GM12872 (cell line): ENCODE data around the gene WRAP73.

ENCODE experiments used
- TF ChIP-seq, protein P1 (sequence below): IDR thresholded peaks from 3 replicates; pipeline ENCODE4 v1.5.1; 2011; ENCODE audit warnings: low read depth, mild to moderate bottlenecking, low read length, moderate library complexity; ENCODE audit not compliant: insufficient read depth

Gene WRAP73

DNA sequence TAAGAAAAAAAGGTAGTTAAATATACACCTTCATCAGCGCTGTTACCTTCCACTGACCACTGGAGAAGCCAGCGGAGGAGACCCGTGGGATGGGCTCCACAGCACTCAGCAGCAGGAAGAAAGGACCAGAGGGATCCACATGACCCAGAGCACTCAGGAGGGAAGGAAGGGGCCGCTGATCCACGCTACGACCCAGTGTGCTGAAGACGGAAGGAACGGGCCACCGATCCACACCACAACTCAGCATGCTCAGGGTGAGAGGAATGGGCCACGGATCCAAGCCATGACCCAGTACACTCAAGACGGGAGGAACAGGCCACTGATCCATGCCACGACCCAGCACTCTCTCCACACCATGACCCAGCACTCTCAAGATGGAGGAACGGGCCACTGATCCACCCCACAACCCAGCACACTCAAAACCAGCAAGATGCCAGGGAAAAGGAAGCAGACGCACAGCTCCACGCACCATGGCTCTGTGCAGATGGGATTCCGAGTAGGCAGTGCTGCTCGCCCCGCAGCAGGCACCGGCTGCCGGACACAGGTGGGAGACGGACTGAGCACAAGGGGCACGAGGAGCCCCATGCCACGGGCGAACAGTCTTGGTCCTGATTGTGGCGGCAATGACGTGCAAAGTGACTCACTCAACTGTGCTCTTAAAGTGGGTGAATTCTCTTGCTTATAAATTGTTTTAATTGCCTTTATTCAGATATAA is 8.7 kb downstream of the WRAP73 start:
- TF ChIP-seq, protein P1, sequence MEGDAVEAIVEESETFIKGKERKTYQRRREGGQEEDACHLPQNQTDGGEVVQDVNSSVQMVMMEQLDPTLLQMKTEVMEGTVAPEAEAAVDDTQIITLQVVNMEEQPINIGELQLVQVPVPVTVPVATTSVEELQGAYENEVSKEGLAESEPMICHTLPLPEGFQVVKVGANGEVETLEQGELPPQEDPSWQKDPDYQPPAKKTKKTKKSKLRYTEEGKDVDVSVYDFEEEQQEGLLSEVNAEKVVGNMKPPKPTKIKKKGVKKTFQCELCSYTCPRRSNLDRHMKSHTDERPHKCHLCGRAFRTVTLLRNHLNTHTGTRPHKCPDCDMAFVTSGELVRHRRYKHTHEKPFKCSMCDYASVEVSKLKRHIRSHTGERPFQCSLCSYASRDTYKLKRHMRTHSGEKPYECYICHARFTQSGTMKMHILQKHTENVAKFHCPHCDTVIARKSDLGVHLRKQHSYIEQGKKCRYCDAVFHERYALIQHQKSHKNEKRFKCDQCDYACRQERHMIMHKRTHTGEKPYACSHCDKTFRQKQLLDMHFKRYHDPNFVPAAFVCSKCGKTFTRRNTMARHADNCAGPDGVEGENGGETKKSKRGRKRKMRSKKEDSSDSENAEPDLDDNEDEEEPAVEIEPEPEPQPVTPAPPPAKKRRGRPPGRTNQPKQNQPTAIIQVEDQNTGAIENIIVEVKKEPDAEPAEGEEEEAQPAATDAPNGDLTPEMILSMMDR = no peak

DNA sequence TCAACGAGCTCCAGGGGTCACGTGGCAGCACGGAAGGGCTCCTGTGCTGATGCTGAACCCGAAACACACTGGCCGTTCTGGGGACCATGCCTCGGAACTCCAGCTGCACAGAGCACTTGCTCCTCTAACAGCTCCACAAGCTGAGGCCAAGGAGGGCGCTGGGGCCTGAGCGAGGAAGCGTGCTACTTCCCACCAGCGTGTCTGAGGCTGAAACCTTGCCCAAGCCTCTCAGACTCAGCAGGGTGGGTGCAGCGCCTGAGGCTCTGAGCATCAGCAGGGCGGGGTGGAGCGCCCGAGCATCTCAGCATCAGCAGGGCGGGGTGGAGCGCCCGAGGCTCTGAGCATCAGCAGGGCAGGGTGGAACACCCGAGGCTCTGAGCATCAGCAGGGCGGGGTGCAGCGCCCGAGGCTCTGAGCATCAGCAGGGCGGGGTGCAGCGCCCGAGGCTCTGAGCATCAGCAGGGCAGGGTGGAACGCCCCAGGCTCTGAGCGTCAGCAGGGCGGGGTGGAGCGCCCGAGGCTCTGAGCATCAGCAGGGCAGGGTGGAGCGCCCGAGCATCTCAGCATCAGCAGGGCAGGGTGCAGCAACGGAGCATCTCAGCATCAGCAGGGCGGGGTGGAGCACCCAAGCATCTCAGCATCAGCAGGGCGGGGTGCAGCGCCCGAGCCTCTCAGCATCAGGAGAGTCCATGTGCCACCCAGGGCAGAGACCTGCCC is 9.6 kb downstream of the WRAP73 start:
- TF ChIP-seq, protein P1 = no peak

DNA sequence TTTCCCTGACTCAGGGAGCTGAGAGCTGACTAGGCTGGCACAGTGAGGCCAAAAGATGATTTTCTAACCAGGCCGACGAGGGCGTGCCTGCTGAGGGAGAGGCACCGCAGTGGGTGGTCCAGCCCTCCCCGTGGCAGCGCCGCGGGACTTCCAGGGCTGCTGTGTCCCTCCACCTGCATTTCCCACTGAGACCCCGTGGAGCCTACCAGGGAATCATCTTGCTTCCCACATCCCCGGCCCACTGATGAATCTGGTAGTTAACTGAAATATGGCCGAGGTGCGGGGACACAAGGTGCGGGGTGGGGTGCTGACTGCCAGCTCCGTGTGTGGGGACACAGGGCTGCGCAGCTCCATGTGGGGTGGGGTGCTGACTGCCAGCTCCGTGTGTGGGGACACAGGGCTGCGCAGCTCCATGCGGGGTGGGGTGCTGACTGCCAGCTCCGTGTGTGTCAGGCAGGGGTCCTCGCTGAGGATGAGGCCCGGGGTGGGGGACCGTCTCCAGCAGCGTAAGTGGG is 10.4 kb downstream of the WRAP73 start:
- TF ChIP-seq, protein P1 = no peak

DNA sequence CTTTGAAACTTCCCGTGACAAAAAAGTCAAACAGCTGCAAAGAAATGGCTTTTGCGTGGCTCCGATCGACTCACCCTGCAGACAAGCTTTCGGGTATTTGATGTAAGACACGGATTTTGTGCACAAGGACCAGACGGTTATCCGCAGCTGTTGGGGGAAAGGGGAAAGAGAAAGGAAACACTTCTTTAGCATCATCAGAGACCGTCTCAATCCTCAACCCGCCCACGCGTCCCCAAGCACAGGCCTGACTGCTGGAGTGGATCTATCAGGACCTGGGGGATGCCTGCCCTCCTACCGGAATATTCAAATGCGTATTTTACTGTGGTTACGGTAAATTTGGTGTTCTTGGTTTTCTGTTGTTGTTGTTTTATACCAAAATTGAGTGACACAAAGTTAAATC is 11.2 kb downstream of the WRAP73 start:
- TF ChIP-seq, protein P1 = no peak

DNA sequence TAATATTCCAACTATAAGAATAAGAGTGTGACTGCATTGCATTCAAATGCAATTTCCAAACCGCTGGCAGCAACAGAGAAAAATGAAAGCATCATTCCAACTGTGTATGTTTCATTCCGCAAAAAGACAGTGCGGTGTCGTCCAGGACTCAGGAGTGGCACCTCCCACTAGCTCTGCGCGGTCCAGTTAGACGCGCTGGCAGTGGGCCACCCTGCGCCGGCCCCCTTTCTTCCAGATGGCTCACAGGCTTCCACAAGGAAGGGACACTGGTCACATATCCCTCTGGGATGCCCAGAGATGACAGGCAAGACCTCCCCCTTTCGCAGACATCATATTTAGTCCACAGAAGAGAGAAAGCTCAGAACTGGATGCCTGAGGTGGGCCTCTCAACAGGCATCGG is 11.9 kb downstream of the WRAP73 start:
- TF ChIP-seq, protein P1 = no peak

DNA sequence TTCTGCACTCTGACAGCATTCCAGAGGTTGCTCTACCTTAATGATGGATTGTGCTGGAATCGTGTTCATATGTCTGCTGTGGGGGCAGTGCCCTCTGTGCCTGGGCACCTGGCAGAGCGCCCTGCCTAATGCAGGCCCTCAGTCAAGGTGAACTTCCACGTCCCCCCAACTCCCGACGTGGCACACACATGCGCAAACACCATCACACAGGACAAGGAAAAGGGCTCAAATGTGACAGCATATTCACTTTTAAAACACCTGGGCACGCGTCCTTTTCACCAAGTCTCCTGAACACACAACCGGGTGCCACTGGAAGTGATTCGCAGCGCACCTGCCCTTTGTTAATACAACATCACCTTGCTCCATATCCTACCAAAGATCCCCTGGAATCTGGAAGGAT is 13.4 kb downstream of the WRAP73 start:
- TF ChIP-seq, protein P1 = no peak

DNA sequence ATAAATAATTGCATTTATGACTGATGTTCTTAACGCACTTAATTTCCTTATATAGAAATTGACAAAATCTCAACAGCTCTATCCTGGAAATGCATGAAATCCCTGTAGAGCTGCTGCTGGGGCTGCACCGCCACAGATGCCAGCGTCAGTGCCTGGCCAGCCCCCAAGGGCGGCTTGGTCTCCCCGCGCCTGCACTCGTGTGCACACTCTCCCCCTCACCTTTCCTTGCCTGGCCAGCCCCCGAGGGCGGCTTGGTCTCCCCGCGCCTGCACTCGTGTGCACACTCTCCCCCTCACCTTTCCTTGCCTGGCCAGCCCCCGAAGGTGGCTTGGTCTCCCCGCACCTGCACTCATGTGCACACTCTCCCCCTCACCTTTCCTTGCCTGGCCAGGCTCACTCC is 13.8 kb downstream of the WRAP73 start:
- TF ChIP-seq, protein P1 = no peak
